GDM1 (cell line): Measurements from ENCODE around the gene CMTM1.
"Not testable (repeated sequence)": the region's sequence is repeated elsewhere in the genome, so short reads cannot be mapped to it uniquely, and the experiment has no call there.

Experiments used
- DNase-seq: peaks from one replicate; lab custom pipeline; 2025; lab: John Stamatoyannopoulos, UW

CMTM1 gene

GRCh38 chr16:66562986-66563385 is 3.3 kb upstream of the CMTM1 start:
- DNase-seq: no peak

- no peak for DNase-seq
Measured at GRCh38 chr16:66563574-66564334, 2.5 kb upstream of the CMTM1 start.

GRCh38 chr16:66567270-66567669 is 1.0 kb downstream of the CMTM1 start:
- not testable (repeated sequence) for DNase-seq

GRCh38 chr16:66568355-66568754 is 2.1 kb downstream of the CMTM1 start:
- DNase-seq: no peak

- no peak for DNase-seq
Measured at GRCh38 chr16:66569131-66569530, 2.9 kb downstream of the CMTM1 start.

- DNase-seq: no peak
Measured at GRCh38 chr16:66569827-66570405, 3.7 kb downstream of the CMTM1 start.

- DNase-seq: no peak
Measured at GRCh38 chr16:66572356-66572755, 6.1 kb downstream of the CMTM1 start.

GRCh38 chr16:66574081-66574480 is 7.8 kb downstream of the CMTM1 start:
- DNase-seq: no peak

GRCh38 chr16:66574531-66574930 is 8.3 kb downstream of the CMTM1 start:
- DNase-seq: no peak

- DNase-seq: no peak
Measured at GRCh38 chr16:66575060-66575459, 8.8 kb downstream of the CMTM1 start.

- no peak for DNase-seq
Measured at GRCh38 chr16:66576296-66576695, 10.1 kb downstream of the CMTM1 start.

GRCh38 chr16:66578651-66579531 is 12.7 kb downstream of the CMTM1 start, which contains the start of gene CMTM2:
CMTM2 (plus strand) TSS chr16:66579463; CDS start chr16:66579608, 145 bp downstream.
- DNase-seq: no peak

- DNase-seq: no peak
Measured at GRCh38 chr16:66580605-66581209, 14.5 kb downstream of the CMTM1 start.

GRCh38 chr16:66581246-66581952 is 15.2 kb downstream of the CMTM1 start:
- DNase-seq: no peak

- peak; percentile 24 for DNase-seq
Measured at GRCh38 chr16:66585481-66586239, 19.4 kb downstream of the CMTM1 start.

GRCh38 chr16:66587881-66588600 is 21.8 kb downstream of the CMTM1 start:
- DNase-seq: no peak

- peak; percentile 25 for DNase-seq
Measured at GRCh38 chr16:66588981-66589713, 22.9 kb downstream of the CMTM1 start.

- no peak for DNase-seq
Measured at GRCh38 chr16:66590322-66590721, 24.1 kb downstream of the CMTM1 start.

- DNase-seq: no peak
Measured at GRCh38 chr16:66591018-66591417, 24.8 kb downstream of the CMTM1 start.
